MM.1S (cell line): ENCODE measurements around the gene MORF4L2.
A peak's percentile ranks its signal among the peaks of the same experiment; 100 is the strongest.

Source experiments
- EZH2 ChIP-seq: fragments of 300-600 bp; sonication (generic); optimal IDR thresholded peaks from 2 replicates; pipeline ENCODE3; 2017; ENCODE audit warnings: low read depth, mild to moderate bottlenecking, antibody characterized with exemption, low read length, mixed read lengths
- EZH2phosphoT487 ChIP-seq: fragments of 300-600 bp; sonication (generic); IDR thresholded peaks from 2 replicates; pipeline ENCODE4 v1.6.1; 2018; ENCODE audit warnings: antibody characterized with exemption, low read length
- TF ChIP-seq, protein P1 (sequence below): fragments of 300-600 bp; sonication (generic); IDR thresholded peaks from 2 replicates; pipeline ENCODE4 v1.5.1; 2016; ENCODE audit warnings: antibody characterized with exemption, low read length, mixed read lengths

DNA sequence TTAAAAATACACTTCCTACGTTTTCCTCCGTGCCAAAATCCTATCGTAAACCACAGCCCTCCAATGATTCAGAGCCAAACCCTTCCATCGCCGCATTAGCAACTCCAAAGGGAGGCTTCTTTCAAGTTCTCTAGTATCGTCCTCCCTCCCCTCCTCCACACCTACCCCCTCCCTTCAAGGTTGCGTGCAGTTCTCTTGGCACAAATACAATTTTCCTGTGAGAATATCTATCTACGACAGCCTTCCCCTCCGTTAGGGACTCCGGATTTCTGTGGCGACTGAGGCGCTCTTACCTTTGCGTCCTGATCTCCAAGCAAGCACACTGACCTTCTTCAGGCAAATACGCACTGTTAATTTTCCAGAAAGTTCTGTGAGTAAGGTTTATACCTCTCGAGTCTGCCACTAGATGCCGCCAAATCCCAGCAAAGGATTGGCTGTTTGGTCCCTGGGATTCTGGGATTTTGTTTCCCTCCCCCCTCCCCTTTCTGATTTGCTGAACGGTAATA is 1.2 kb upstream of the MORF4L2 start:
- TF ChIP-seq, protein P1, sequence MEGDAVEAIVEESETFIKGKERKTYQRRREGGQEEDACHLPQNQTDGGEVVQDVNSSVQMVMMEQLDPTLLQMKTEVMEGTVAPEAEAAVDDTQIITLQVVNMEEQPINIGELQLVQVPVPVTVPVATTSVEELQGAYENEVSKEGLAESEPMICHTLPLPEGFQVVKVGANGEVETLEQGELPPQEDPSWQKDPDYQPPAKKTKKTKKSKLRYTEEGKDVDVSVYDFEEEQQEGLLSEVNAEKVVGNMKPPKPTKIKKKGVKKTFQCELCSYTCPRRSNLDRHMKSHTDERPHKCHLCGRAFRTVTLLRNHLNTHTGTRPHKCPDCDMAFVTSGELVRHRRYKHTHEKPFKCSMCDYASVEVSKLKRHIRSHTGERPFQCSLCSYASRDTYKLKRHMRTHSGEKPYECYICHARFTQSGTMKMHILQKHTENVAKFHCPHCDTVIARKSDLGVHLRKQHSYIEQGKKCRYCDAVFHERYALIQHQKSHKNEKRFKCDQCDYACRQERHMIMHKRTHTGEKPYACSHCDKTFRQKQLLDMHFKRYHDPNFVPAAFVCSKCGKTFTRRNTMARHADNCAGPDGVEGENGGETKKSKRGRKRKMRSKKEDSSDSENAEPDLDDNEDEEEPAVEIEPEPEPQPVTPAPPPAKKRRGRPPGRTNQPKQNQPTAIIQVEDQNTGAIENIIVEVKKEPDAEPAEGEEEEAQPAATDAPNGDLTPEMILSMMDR: peak; percentile 64
- TF ChIP-seq EZH2: no peak
- TF ChIP-seq EZH2phosphoT487: no peak
